ENCODE data around the gene CAMP.
"Not testable (repeated sequence)": the region's sequence is repeated elsewhere in the genome, so short reads cannot be mapped to it uniquely, and the experiment has no call there.

The CAMP gene, protein sequence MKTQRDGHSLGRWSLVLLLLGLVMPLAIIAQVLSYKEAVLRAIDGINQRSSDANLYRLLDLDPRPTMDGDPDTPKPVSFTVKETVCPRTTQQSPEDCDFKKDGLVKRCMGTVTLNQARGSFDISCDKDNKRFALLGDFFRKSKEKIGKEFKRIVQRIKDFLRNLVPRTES

DNA sequence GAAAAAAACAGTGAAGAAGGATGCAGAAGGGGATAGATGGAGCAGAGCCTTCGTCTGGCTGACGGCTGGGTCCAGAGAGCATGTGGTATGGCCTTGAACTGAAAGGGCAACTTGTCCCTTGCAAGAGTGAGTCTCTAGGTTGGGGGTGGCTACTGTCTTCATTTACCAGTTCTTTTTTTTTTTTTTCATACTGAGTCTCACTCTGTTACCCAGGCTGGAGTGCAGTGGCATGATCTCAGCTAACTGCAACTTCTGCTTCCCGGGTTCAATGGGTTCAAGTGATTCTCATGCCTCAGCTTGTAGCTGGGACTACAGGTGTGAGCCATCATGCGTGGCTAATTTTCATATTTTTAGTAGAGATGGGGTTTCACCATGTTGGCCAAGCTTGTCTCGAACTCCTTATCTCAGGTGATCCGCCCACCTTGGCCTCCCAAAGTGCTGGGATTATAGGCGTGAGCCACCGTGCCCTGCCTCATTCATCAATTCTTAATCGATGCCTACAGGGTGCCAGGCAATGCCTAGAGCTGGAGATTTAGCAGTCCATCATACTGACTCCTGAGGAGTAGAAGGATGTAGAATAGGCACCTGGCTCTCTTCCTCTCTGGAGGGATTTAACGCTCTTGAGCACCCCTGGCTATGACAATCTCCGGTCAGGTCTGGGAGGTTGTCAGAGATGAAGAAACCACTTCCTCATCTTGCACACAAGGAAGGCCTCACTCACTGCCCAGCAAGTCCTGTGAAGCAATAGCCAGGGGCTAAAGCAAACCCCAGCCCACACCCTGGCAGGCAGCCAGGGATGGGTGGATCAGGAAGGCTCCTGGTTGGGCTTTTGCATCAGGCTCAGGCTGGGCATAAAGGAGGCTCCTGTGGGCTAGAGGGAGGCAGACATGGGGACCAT, at the start of gene CAMP:
Gene CAMP, plus strand, starts transcription at position 880 of the 898 bp plus-strand sequence. Its CDS starts 17 bp downstream, at position 897.
- no peak for DNase-seq (ENCODE audit: low read depth)

DNA sequence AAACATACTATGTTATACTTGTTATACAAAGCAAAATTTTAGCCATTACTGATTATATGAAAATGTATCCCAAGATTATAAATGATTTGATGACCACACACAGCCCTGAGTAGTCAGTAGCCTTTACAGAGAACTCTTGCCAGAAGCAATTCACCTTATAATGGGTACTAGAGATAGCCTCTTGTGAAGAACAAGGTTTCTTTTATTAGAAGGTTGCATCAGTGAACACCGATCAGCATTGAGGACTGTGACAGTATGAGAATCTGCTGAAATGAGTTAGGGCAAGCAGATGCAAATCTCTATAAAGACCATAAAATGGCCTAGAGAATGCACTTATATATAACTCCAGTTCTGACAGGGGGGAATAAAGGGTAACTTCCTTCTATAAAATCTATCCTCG, 45.2 kb upstream of the CAMP start:
- DNase-seq (ENCODE audit: low read depth) = no peak

DNA sequence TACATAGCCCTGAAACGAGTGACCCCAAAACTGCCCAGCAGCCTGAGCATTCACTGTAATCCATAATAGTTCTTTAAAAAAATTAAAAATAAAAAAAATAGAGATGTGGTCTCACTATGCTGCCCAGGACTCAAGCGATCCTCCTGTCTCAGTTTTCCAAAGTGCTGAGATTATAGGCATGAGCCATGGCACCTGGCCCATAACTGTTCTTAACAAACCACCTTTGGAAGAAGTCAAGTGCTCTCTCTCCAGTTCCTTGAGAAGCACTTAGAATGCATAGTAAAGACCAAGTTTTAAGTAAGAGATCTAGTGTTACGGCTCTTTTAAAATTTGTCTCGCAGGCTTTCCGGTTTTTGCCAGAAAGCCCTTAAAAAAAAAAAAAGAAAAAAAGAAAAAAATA, 43.3 kb upstream of the CAMP start:
- DNase-seq (ENCODE audit: low read depth) = no peak

DNA sequence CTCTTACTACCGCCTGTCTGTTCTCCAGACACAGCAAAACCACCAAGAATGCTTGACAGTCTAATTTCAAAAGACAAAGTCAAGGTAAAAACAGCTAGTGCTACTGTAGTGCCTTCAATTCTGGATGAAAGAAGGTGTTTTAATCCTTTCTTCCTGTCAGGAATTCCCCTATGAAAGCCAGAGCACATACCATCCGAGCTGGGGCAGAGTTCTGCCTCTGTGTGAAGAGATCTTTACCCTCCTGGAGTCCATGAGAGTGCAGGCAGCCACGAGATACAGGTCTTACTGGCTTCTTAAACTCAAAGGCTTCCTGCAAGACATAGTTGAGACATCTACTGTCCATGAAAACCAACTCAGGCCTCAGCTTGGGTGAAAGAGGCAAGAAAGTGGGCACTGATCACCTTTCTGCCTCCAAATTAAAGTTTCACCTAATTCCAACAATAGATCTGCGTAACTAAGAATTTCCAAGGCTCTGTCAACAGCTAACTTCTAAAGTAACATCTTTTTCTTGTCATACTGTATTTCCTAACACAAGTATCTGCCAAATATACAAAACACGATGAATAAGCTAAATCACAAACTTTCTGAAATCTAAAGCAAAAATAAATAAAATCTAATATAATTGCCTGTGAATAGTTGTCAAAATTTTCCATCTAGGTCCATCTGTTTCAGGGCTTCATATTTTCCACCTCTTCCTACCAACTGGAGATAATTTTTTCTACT, 42.6 kb upstream of the CAMP start:
- DNase-seq (ENCODE audit: low read depth) = no peak

DNA sequence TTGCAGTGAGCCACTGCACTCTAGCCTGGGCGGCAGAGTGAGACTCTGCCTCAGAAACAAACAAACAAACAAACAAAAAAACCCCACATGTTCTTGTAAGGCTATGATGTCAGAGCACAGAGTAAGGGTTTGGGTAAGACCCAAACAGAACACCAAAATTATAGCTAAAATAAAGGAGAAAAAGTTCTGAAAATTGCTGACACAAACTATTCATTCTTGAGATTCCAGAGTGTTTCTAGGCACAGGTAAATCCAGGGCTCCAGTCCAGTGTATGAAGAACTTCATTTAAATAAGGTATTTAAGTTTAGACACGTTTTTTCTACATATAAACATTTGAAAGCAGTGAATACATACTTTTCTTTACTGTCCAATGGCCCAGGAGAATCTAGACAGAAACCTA, 39.0 kb upstream of the CAMP start:
- DNase-seq (ENCODE audit: low read depth) = no peak

DNA sequence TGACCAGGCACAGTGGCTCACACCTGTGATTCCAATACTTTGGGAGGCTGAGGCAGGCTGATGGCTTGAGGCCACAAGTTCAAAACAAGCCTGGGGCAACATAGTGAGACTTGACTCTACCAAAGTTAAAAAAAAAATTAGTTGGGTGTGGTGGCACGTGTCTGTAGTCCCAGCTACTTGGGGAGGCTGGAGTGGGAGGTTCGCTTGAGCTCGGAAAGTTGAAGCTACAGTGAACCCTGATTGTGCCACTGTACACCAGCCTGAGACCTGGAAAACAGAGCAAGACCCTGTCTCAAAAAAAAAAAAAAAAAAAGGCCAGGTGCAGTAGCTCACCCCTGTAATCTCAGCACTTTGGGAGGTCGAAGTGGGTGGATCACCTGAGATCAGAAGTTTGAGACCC, 38.2 kb upstream of the CAMP start:
- no peak for DNase-seq (ENCODE audit: low read depth)

DNA sequence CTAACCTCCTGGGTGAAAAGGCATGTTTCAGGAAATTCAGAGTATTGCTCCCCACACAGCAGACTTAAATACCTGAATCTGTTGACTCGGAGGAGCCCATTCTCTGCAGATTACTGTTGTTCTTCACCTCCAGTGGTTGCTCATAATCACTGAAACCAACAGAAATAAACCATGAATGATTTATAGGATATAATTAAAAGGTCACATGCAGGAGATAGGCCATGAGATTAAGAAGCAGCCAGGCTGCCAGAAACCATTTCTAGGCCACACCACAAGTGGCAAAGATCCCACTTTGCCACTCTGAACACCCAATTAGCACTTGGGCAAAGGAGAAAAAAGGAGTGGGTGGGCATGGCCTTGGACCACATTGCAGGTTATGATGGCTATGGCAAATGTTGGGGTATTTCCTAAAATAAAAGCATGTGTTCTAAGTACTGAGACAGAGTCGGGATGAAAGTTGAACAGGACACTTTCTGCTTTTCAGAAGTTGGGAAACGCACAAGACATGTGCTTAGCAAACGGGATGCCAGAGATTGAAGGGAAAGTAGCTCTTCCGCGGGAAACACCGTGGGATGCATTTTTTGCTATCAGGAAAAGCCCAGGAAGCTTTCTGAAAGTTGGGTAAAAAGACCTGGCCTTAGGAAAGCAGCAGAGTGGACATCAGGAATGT, 36.5 kb upstream of the CAMP start:
- DNase-seq (ENCODE audit: low read depth) = no peak

DNA sequence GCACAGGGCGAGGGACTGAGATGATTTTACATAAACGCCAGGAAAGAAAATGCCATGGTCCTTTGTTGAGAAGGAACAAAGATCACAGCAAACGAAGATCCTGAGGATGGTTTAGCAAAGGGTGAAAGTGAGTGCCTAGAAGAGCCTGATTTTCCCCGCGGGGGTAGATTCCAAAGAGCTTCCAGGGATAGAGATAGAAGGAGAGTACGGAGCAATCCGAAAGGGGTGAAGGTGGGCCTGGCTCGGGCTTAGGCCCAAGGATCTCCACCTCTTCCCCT, 36.1 kb upstream of the CAMP start:
- DNase-seq (ENCODE audit: low read depth) = peak; percentile 11

DNA sequence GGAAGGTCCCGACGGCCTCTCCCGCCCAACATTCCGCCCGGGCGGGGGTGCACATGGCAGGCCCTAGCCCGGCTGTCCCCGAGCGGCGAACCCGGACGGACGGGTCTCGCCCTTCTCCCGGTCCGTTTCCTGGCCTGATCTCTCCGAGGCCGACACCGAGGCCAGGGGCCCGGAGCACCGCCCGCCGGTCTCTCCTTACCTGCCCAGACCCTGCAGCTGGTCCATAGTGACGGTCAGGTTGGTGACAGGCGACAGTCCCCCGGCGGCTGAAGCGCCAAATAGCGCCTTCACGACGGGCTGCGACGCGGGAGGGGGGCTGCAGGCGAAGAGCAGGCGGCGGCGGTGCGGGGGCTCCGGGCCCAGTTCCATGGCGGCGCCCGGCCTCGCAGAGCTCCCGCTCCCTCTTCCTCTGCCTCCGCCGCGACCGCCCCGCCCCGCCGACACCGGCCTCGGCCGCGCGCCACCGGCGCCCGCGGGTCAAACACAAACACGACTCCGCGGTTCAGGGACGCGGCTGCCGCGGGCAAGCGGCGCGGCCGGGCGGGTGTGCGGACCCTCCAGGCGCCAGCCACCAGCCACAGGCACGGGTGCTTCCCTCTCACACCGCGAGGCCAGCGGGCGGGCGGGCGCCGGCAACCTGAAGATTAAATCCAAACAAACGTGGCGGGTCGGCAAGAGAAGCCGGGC, 35.6 kb upstream of the CAMP start:
- no peak for DNase-seq (ENCODE audit: low read depth)

DNA sequence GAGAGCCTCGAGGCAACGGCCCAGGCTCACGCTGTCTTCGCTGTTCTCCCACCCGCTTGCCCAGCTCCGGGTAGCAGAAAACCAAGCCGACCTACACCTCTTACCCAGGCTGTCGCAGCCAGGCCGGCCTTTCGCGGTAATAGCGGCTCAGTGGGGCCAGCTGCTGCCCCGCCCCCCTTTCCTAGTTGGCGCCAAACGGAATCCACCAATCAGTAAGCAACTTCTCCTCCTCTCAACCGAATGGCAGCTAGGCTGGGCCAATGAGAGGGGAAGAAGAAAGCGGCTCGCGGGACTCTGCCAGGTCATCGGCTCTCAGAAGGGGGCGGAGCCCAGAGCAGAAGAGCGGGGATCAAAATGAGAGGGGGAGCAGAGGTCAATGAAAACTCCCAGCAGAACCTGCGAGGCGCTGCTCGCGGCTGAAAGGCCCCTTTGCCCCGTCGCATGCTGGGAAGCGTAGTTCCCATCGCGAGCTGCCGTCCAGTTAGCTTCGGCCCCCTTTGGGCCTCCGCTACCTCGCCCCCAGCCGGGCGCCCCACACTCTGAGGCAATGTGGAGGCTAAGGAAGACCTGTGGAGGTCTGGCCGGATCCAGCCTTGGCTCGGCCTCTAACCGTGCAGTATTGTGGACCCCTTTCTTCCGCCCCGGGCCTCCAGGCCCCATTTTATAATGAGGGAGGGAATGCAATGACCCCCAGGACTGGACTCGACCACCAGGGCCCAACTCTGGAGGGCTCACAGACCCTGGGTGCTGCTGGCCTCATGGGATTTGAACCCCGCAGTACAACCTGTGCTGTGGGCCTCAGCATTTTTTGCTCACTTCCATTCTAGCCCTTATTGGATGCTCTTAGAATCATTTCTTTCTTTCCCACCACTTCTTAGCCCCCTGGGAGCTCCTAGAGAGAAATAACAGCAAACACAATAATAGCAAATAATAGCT, 34.8 kb upstream of the CAMP start, which contains the start of gene CDC25A:
Gene CDC25A, minus strand, starts transcription at position 152 of the 936 bp plus-strand sequence. CDS start 470 bp downstream, outside the sequence.
- DNase-seq (ENCODE audit: low read depth) = peak; percentile 98

DNA sequence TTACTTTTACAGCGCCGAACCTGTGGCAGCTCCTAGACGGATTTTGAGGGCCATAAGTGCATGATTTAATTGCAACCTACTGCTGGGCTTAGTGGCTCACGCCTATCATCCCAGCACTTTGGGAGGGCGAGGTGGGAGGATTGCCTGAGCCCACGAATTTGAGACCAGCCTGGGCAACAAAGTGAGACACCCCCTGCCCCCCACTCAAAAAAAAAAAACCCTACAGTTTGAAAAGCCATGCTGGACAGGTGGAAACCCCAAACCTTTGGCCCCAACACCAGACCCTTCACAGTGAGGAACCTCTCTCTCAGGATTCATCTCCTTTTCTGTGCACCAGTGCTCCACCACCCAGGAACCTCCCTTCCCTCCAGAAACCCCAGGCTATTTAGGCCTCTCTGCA, 34.0 kb upstream of the CAMP start:
- DNase-seq (ENCODE audit: low read depth) = no peak

DNA sequence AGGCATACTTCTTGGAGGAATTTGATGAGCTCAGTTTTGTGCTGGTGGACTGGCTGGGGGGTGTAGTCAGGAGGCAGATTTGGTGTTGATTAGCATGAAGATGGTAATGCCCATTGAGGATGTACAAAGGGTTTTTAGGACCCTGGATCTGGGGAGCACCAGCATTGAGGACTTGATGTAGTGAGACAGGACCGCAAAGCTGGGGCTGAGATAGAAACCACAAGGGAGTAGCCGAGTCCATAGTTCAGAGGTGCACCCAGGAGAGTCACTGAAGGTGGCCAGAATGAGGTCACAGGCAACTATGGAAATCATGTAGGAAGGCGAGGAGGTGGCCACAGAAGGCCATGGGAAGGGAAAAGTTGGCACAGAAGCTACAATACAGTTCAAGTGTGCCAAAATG, 32.4 kb upstream of the CAMP start:
- DNase-seq (ENCODE audit: low read depth) = no peak

DNA sequence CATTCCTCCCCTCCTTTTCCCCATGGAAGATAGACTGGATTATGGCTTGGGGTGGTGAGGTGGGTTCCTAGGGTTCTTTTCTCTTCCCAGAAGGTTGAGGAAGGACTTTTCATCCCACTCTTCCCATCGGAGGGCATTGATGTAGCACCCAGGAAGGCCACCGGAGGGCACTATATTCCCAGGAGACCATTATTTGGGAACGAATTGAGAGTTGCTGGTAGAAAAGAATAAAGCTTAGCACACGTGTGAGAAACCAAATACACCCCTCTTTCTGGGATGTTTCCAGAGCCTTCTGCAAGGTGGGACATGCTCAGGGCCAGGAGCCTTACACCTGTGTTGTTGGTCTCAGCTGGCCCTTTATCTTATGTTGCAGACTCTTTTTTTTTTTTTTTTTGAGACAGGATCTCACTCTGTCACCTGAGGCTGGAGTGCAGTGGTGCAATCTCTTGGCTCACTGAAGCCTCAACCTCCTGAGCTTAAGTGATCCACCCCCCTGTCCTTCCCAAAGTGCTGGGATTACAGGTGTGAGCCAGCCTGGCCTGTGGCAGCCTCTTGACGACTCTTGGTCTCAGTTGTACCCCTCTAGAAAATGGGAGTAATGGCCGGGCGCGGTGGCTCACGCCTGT, 28.7 kb upstream of the CAMP start:
- DNase-seq (ENCODE audit: low read depth) = peak; percentile 45

DNA sequence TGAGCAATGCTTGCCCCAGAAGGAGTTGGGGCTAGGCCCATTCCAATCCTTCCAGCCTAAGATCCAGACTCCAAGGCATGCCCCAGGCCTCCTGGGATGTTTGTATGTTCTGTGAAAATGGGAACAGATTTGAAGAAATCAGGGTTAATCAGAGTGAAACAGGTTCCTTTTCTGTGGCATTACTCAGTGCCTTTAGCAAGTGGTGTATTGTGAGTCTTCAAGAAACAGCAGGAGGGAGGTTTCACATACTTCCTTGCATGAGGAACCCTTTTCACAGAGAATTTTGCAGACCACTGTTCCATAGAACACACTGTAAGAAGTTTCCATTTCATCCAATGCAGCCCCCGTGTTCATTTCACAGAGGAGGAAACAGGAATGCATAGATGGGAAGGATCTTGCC, 26.7 kb upstream of the CAMP start:
- no peak for DNase-seq (ENCODE audit: low read depth)

DNA sequence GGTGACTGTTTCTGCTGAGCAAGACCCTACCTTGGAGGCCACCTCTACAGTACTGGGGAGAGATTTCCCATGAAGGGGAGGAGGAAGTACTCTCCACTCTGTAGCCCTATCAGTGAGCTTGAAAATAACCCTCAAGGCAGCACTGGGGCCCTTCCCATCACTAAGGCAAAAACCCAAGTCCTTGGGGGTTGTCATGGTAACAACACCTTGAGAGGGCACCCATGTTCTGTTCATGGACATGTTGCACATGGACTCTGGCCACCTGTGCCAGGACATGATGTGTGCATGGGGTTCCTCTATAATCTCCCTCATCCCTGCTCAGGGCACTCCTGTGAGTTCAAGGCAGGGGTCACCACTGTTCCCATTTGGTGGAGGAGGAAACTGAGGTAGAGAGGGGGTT, 24.2 kb upstream of the CAMP start:
- DNase-seq (ENCODE audit: low read depth) = no peak

DNA sequence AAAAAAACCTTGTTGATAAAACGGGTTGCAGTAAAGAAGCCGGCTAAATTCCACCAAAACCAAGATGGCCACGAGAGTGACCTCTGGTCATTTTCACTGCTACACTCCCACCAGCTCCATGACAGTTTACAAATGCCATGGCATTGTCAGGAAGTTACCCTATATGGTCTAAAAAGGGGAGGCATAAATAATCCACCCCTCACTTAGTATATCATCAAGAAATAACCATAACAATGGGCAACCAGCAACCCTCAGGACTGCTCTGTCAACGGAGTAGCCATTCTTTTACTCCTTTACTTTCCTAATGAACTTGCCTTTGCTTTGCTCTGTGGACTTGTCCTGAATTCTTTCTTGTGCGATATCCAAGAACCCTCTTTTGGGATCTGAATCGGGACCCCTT, 20.7 kb upstream of the CAMP start:
- DNase-seq (ENCODE audit: low read depth) = no peak

DNA sequence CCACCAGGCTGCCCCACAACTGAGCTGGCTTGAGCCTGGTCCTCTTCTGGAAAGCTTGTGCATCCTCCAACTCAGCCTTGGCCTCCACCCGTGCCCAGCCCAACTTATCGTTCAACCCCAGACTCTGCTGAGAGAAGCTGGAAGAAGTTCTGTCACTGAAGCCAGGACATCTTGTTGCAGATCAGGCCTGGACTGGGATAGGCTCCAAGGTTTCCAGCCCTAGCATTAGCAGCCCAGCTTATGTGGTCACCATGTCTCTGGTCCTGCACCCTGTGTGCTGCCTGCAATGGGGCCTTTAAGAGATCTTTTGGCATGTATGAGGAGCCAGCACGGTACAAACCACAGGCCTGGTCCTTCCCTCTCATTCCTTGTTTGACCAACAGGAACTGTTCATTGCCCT, 15.2 kb upstream of the CAMP start:
- DNase-seq (ENCODE audit: low read depth) = no peak

DNA sequence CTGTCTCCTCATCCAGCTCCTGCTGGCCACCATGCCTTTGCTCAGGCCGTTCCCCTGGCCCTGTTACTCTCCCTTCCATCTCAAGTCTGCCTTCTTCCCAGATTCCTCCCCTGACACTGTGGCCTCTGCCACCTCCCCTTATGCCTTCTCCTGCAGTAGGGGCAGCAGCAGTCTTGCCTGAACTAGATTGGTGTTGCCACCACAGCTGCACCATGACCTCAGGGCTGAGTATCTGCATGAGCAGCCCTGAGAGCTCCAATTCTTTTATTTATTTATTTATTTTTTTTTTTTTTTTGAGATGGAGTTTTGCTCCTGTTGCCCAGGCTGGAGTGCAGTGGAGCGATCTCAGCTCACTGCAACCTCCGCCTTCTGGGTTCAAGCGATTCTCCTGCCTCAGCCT, 13.8 kb upstream of the CAMP start:
- DNase-seq (ENCODE audit: low read depth) = no peak

DNA sequence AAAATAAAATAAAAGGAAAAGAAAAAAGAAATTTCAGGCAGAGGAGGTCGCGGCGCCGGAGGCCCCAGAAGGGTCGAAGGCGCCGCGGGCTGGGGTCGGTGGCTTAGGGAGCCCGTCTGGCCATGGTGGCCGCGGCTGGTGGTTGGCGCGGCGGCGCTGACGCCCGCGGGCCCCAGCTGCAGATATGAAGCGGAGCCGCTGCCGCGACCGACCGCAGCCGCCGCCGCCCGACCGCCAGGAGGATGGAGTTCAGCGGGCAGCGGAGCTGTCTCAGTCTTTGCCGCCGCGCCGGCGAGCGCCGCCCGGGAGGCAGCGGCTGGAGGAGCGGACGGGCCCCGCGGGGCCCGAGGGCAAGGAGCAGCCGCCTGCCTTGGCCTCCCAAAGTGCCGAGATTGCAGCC, 12.8 kb upstream of the CAMP start:
- not testable (repeated sequence) for DNase-seq (ENCODE audit: low read depth)

DNA sequence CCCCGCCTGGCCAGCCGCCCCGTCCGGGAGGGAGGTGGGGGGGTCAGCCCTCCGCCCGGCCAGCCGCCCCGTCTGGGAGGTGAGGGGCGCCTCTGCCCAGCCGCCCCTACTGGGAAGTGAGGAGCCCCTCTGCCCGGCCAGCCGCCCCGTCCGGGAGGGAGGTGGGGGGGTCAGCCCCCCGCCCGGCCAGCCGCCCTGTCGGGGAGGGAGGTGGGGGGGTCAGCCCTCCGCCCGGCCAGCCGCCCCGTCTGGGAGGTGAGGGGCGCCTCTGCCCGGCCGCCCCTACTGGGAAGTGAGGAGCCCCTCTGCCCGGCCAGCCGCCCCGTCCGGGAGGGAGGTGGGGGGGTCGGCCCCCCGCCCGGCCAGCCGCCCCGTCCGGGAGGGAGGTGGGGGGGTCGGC, 11.5 kb upstream of the CAMP start:
- DNase-seq (ENCODE audit: low read depth) = not testable (repeated sequence)

All from HS-27A (cell line).